GM13976 (cell line): Measurements from ENCODE around the gene MGAT4B.

Source experiments
- DNase-seq: peaks from one replicate; pipeline ENCODE4 v3.0.0; 2012; ENCODE audit warnings: low spot score
- CTCF ChIP-seq: IDR thresholded peaks from 2 replicates; pipeline ENCODE4 v1.5.1; 2012; ENCODE audit warnings: borderline replicate concordance, mild to moderate bottlenecking; ENCODE audit not compliant: insufficient read depth; ENCODE audit errors: extremely low read depth, missing control alignments, control extremely low read depth
- in situ Hi-C: fragments of 300-500 bp; cut with MboI; formaldehyde crosslinking; loops from one replicate; pipeline ENCODE4 v1.12.0; 2022; ENCODE audit warnings: low sequenced_read_pairs, mixed read lengths, inconsistent platforms; ENCODE audit not compliant: unreplicated experiment

The MGAT4B gene

GRCh38 chr5:179833056-179833708 lies 26.5 kb upstream of the MGAT4B start:
- no peak for TF ChIP-seq CTCF
- DNase-seq = no peak
- in situ Hi-C loops = no loop called here

GRCh38 chr5:179832039-179832745 lies 25.5 kb upstream of the MGAT4B start:
- no peak for DNase-seq
- TF ChIP-seq CTCF = no peak
- in situ Hi-C loops = no loop called here

GRCh38 chr5:179830818-179831468 lies 24.3 kb upstream of the MGAT4B start:
- in situ Hi-C loops = no loop called here
- no peak for DNase-seq
- no peak for TF ChIP-seq CTCF

- in situ Hi-C loops = no loop called here
- TF ChIP-seq CTCF = no peak
- DNase-seq = no peak
These were observed 23.2 kb upstream of the MGAT4B start for GRCh38 chr5:179829732-179830435.

GRCh38 chr5:179828756-179829421 lies 22.2 kb upstream of the MGAT4B start:
- DNase-seq = no peak
- in situ Hi-C loops = no loop called here
- TF ChIP-seq CTCF = no peak

- no peak for TF ChIP-seq CTCF
- peak; percentile 24 for DNase-seq
- in situ Hi-C loops = no loop called here
These were observed 21.0 kb upstream of the MGAT4B start for GRCh38 chr5:179827680-179828079.
